DND-41 (cell line): Measurements from ENCODE around the gene MRPL55.

Source experiments
- ATAC-seq: fragments of 200-7000 bp; cut with Tn5 transposase; 3 replicates; pipeline ENCODE4 v1.9.1; 2021; ENCODE audit warnings: low read depth; ENCODE audit not compliant: insufficient read depth
- DNase-seq: peaks from one replicate; pipeline ENCODE4 v3.0.0-alpha.2; 2020
- H2AFZ ChIP-seq: 2 replicates; pipeline ENCODE4 v1.6.0; 2012; ENCODE audit warnings: low read depth, low read length
- H3K27ac ChIP-seq: 2 replicates; pipeline ENCODE4 v1.5.1; 2012; ENCODE audit warnings: low read length, inconsistent platforms
- H3K27me3 ChIP-seq: fragments of 200-600 bp; sonication (generic); 2 replicates; pipeline ENCODE4 v1.6.0; 2012; ENCODE audit warnings: low read length, mild to moderate bottlenecking, inconsistent platforms; ENCODE audit not compliant: insufficient read depth, poor library complexity
- H3K36me3 ChIP-seq: 2 replicates; pipeline ENCODE4 v1.5.1; 2012; ENCODE audit warnings: low read length, inconsistent platforms; ENCODE audit not compliant: insufficient read depth
- H3K4me1 ChIP-seq: 2 replicates; pipeline ENCODE4 v1.5.1; 2012; ENCODE audit warnings: mild to moderate bottlenecking, low read length; ENCODE audit not compliant: insufficient read depth
- H3K4me2 ChIP-seq: 2 replicates; pipeline ENCODE4 v1.6.0; 2012; ENCODE audit warnings: mild to moderate bottlenecking, moderate library complexity, low read length, inconsistent platforms; ENCODE audit not compliant: insufficient read depth
- H3K4me3 ChIP-seq, 2 experiments: fragments of 200-600 bp in 1 of 2; shearing (Covaris generic) in 1 of 2; 2 replicates each; pipeline ENCODE4 v1.5.1; 2012 to 2016; ENCODE audit warnings: inconsistent platforms in 2 of 2, low read length in 2 of 2, mild to moderate bottlenecking in 2 of 2, low read depth in 1 of 2, moderate library complexity in 1 of 2
- H3K79me2 ChIP-seq: 2 replicates; pipeline ENCODE4 v1.6.0; 2012; ENCODE audit warnings: low read length, inconsistent platforms; ENCODE audit not compliant: insufficient read depth
- H3K9ac ChIP-seq: 2 replicates; pipeline ENCODE4 v1.6.0; 2012; ENCODE audit warnings: low read depth, mild to moderate bottlenecking, inconsistent platforms, low read length, moderate library complexity
- H3K9me3 ChIP-seq: 2 replicates; pipeline ENCODE4 v1.5.1; 2012; ENCODE audit warnings: low read length, moderate library complexity, mild to moderate bottlenecking, inconsistent platforms; ENCODE audit not compliant: insufficient read depth, severe bottlenecking
- H4K20me1 ChIP-seq: 2 replicates; pipeline ENCODE4 v1.6.0; 2012; ENCODE audit warnings: low read length; ENCODE audit not compliant: insufficient read depth
- CTCF ChIP-seq: IDR thresholded peaks from 2 replicates; pipeline ENCODE4 v1.5.1; 2012; ENCODE audit warnings: borderline replicate concordance, low read length, moderate library complexity, mild to moderate bottlenecking; ENCODE audit not compliant: poor library complexity, severe bottlenecking; ENCODE audit errors: extremely low read depth
- EZH2 ChIP-seq: IDR thresholded peaks from 3 replicates; pipeline ENCODE4 v1.6.1; 2012; ENCODE audit warnings: borderline replicate concordance, low read depth, mild to moderate bottlenecking, moderate library complexity, low read length, inconsistent platforms; ENCODE audit not compliant: severe bottlenecking

MRPL55 gene

DNA sequence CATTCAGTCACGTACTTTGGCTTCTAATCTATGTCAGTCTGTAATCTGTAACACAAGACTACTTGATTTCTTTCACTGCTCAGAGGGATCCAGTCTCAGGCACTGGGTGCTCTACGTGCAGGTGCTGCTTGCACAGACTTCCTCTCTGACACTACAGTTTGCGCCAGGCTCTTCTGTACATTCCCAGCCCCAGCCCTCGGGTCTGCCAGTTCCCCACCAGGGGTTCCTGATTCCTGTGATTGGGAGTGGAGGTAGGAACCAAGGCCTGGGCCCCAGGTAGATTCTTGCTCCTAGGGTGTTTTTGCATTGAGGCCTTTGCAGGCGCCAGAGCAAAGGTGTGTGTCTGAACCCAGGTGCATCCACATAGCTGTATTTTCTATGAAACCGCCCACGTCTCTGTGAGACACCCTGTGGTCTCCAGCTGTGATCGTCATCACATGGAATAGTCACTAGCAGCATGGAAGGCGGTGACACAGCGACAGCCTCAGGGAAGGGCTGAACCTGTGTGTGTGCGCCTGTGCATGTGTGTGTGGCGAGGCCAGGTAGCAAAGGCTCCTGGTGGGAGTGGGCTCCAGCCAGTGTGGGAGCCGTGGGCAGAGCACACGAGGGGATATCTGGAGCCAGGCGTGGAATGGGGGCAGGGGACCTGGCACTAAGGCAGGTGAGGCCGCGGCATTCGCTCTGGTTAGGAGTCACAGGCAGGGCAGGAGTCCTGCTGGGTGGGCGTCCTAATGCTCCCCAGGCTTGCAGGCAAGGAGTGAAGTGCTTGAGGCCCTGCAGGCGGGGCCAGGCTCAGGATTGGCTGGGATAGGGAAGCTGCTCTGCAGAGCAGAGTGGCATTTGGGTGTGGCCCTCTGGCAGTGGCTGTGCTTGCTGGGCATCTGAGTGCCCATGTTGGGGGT, 45.8 kb upstream of the MRPL55 start:
- Histone ChIP-seq H2AFZ (no peak overlapping the region), H3K4me3 (no peak overlapping the region), H4K20me1 (peaks cover 36% of the 10 kb centered on the region), H3K9ac (no peak overlapping the region), H3K36me3 (peaks cover 2% of the 10 kb centered on the region; the same call in 1 of the 2 replicates), H3K4me2 (no peak overlapping the region), H3K79me2 (no peaks in the 10 kb centered on the region), H3K27ac (no peak overlapping the region), H3K4me1 (no peaks in the 10 kb centered on the region), H3K9me3 (no peaks in the 10 kb centered on the region), H3K27me3 (no peaks in the 10 kb centered on the region)
- no peak for ATAC-seq
- TF ChIP-seq CTCF: no peak
- TF ChIP-seq EZH2: no peak
- no peak for DNase-seq

GRCh38 chr1:228154021-228154669, 45.0 kb upstream of the MRPL55 start:
- Histone ChIP-seq H3K27me3 (no peaks in the 10 kb centered on the region), H3K4me1 (no peaks in the 10 kb centered on the region), H3K79me2 (no peaks in the 10 kb centered on the region), H3K36me3 (peaks cover 9% of the 10 kb centered on the region; the same call in 1 of the 2 replicates), H3K27ac (no peak overlapping the region), H2AFZ (no peak overlapping the region), H3K4me2 (no peak overlapping the region), H3K9ac (no peak overlapping the region), H4K20me1 (peaks cover 38% of the 10 kb centered on the region), H3K9me3 (no peaks in the 10 kb centered on the region), H3K4me3 (no peak overlapping the region)
- DNase-seq: no peak
- TF ChIP-seq EZH2 (no peak), CTCF (no peak)
- no peak for ATAC-seq

GRCh38 chr1:228152918-228153258, 43.8 kb upstream of the MRPL55 start:
- no peaks in the 10 kb centered on the region for H3K79me2 ChIP-seq
- no peak for DNase-seq
- H3K9me3 ChIP-seq: no peaks in the 10 kb centered on the region
- no peak overlapping the region for H3K4me3 ChIP-seq
- H3K27ac ChIP-seq: no peak overlapping the region
- no peak overlapping the region for H2AFZ ChIP-seq
- ATAC-seq: no peak
- no peaks in the 10 kb centered on the region for H3K27me3 ChIP-seq
- H3K4me2 ChIP-seq: no peak overlapping the region
- H3K9ac ChIP-seq: 0 out of 2 replicates have a peak overlapping the region, but pooled peaks have one; percentile 2
- TF ChIP-seq CTCF: no peak
- TF ChIP-seq EZH2: no peak
- H3K36me3 ChIP-seq: peaks cover 21% of the 10 kb centered on the region
- H3K4me1 ChIP-seq: no peaks in the 10 kb centered on the region
- peaks cover 49% of the 10 kb centered on the region for H4K20me1 ChIP-seq
